GM12874 (cell line): ENCODE results near the gene RNF222.

Experiments
- TF ChIP-seq, protein P1 (sequence below): IDR thresholded peaks from 2 replicates; pipeline ENCODE4 v1.5.1; 2011; ENCODE audit warnings: low read depth, mild to moderate bottlenecking, control low read depth, low read length, moderate library complexity; ENCODE audit not compliant: insufficient read depth

Gene RNF222

DNA sequence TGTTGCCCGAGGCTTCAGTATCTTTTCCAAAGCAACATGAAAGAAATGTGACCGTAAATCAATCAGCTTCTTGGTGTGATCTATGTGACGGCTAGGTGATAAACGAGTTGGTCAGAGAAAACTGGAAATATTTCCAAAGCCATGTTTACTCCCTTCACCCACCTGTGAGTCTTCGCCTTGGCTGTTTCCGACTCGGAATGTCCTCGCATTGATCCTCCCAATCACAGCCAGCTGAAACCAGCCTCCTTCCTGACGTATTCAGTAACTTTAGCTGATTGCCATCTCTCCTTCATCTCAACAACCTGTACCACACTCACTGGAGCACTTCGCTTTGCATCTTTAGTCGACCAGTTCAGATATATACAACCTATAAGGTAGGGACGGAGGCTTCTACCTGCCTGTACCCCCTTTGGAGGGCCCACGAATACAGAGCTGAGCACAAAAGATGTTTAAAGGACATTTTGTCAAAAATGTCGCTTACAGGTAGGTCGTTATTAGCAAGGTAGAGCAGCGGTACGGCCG is 21.8 kb downstream of the RNF222 start:
- TF ChIP-seq, protein P1, sequence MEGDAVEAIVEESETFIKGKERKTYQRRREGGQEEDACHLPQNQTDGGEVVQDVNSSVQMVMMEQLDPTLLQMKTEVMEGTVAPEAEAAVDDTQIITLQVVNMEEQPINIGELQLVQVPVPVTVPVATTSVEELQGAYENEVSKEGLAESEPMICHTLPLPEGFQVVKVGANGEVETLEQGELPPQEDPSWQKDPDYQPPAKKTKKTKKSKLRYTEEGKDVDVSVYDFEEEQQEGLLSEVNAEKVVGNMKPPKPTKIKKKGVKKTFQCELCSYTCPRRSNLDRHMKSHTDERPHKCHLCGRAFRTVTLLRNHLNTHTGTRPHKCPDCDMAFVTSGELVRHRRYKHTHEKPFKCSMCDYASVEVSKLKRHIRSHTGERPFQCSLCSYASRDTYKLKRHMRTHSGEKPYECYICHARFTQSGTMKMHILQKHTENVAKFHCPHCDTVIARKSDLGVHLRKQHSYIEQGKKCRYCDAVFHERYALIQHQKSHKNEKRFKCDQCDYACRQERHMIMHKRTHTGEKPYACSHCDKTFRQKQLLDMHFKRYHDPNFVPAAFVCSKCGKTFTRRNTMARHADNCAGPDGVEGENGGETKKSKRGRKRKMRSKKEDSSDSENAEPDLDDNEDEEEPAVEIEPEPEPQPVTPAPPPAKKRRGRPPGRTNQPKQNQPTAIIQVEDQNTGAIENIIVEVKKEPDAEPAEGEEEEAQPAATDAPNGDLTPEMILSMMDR, result no peak

DNA sequence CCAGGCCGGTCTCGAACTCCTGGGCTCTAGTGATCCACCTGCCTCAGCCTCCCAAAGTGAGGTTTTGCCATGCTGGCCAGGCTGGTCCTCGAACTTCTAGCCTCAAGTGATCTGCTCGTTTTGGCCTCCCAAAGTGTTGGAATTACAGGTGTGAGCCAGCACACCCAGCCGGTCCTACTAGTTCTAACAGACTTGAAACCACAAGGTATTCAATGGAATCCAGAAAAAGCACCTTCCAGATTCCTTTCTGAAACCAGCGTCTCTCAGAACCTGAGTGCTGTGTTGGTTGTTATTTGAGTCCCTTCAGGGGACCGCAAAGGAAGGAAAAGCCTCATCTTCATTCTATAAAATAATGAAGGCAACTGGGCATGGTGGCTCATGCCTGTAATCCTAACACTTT is 25.2 kb downstream of the RNF222 start:
- TF ChIP-seq, protein P1, result no peak

DNA sequence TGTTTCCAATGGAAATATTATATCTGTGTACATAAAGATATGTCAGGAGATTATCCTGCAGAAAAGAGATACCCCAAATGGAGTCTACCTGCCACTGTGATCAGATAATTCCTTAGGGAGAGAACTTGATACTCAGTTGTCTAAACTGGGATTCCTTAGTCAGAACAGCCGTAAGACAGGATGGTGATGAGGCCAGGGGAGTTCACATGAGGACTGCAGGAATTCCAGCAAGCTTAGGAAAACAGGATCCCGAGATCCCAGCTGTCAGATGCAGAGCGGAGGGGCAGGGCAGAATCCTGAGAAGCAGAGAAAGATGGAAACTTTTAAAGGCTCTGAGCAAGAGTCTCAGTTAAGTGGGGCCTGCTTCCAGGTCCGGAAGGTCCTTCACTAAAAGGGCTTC is 25.8 kb downstream of the RNF222 start:
- TF ChIP-seq, protein P1, result no peak

DNA sequence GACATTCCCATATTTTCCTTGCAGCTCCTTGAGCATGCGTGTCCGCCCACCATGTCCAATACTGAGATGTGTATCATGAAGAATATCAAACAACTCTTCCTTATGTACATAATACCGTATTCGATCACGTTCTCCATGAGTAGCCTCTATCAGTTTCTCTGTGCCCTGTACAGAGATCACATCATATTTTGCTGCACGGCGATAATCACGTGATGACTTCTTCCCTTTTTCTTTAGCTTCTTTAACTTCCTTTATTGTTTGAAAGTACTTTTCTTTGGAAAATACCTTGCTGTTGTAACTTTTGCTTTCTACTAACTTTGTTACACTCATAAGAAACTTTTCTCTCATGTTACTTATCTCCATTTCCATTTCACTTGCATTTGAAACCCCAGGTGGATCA is 27.7 kb downstream of the RNF222 start:
- TF ChIP-seq, protein P1, result no peak

DNA sequence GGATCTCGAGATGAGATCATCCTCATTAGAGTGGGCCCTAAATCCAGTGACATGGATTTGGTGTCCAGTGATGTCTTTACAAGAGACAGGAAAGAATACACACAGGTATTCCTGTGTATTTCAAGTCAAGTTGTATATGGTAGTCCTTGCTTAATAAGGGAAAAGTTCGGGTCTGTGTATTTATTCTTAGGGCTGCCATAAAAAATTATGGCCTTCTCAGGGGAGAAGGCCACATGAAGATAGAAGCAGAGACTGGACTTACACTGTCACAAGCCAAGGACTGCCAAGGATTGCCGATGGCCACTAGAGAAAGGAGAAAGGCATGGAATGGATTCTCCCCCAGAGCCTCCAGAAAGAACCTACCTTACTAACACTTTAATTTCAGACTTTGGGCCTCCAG is 29.4 kb downstream of the RNF222 start:
- TF ChIP-seq, protein P1, result no peak

DNA sequence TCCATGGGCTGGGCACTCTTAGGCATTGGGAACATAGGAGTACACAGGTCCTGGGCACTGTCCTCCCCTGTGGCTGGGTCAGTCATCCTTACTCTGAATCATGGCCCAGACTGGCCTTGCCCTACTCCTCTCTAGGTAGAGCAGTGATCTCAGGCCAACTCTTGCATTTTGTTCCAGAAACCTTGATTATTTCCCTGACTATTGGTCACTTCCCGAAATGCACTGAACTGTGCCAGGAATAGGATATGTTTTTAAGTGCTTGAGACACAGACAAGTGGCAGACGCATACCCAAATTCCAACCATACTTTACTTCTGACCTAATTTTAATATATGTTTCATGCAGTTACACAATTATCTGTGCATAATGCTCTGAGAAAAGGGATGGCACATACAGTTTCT is 31.4 kb downstream of the RNF222 start:
- TF ChIP-seq, protein P1, result no peak

DNA sequence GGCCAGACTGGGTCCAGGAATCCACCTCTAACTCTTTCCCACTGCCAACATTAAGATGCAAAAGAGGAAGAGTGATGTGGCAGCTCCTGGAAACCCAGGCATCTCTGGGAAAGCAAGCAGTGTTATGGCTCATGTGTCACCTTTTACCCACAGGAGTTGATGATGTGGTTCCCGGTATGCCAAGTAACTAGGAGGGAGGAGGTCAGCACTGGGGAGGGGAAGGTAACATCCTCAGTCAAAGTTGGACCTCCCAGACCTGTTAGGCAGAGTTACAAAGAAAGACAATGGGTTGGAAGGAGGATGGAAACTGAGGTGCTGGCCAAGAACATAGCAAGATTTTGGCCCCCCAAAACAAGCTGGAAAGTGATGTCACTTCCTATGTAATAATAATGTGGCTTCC is 32.5 kb downstream of the RNF222 start:
- TF ChIP-seq, protein P1, result no peak
